Ascending aorta (tissue), 2 donors: ENCODE data around the gene GON7. TPM values are rescaled to one million over a fixed set of nuclear protein-coding genes. Genes with fewer than 3 reads are reported as not detected.

Source experiments
- DNase-seq, 2 donors: peaks; one replicate each; pipeline ENCODE4 v3.0.0-alpha.2; 2019; ENCODE audit warnings: low spot score in 2 of 2
- H3K27ac ChIP-seq, 2 donors: fragments of 200-600 bp; sonication (generic); one replicate each; pipeline ENCODE4 v1.5.1; 2016 to 2017; ENCODE audit warnings: mild to moderate bottlenecking in 1 of 2
- H3K27me3 ChIP-seq: fragments of 200-600 bp; sonication (generic); one replicate; pipeline ENCODE4 v1.5.1; 2017
- H3K36me3 ChIP-seq, 2 donors: fragments of 200-600 bp; sonication (generic); one replicate each; pipeline ENCODE4 v1.5.1; 2016
- H3K4me1 ChIP-seq, 2 donors: fragments of 200-600 bp; sonication (generic); one replicate each; pipeline ENCODE4 v1.5.1; 2016 to 2017; ENCODE audit warnings: mild to moderate bottlenecking in 1 of 2
- H3K4me3 ChIP-seq, 2 donors: fragments of 200-600 bp; sonication (generic); one replicate each; pipeline ENCODE4 v1.5.1; 2016 to 2017; ENCODE audit warnings: mild to moderate bottlenecking in 1 of 2
- H3K9me3 ChIP-seq, 2 donors: fragments of 200-600 bp; sonication (generic); one replicate each; pipeline ENCODE4 v1.5.1; 2016
- intact Hi-C: fragments of 100-400 bp; cut with DNase I; formaldehyde crosslinking; loops from one replicate; pipeline ENCODE4 v1.15.1; 2023
- total RNA-seq: library from RNA; depleted of rRNA; stranded (reverse); fragments of >200 nt; gene quantifications from one replicate; pipeline ENCODE4 v1.1.0, GENCODE V29; 2016
- TF ChIP-seq, protein P1 (sequence below), 3 experiments: fragments of 200-600 bp in 2 of 3; fragments of 450-650 bp in 1 of 3; sonication (generic) in 2 of 3; IDR thresholded peaks; one replicate each; pipeline ENCODE4 v1.5.1; 2016 to 2019; ENCODE audit warnings: antibody characterized with exemption in 3 of 3, mild to moderate bottlenecking in 1 of 3, moderate library complexity in 1 of 3

The GON7 gene
- total RNA-seq, 1 donor from 2014 or later: 4.6 TPM

GRCh38 chr14:93186956-93187355 lies 19.9 kb downstream of the GON7 start:
- peaks cover 10 to 13% of the 10 kb centered on the region in 2 donors for H3K4me1 ChIP-seq
- no peak overlapping the region for H3K4me3 ChIP-seq
- H3K27ac ChIP-seq: no peak overlapping the region
- intact Hi-C loops: no loop called here
- no peak for DNase-seq
- H3K36me3 ChIP-seq: peaks cover 4 to 10% of the 10 kb centered on the region in 2 donors
- no peaks in the 10 kb centered on the region for H3K9me3 ChIP-seq
- TF ChIP-seq, protein P1, sequence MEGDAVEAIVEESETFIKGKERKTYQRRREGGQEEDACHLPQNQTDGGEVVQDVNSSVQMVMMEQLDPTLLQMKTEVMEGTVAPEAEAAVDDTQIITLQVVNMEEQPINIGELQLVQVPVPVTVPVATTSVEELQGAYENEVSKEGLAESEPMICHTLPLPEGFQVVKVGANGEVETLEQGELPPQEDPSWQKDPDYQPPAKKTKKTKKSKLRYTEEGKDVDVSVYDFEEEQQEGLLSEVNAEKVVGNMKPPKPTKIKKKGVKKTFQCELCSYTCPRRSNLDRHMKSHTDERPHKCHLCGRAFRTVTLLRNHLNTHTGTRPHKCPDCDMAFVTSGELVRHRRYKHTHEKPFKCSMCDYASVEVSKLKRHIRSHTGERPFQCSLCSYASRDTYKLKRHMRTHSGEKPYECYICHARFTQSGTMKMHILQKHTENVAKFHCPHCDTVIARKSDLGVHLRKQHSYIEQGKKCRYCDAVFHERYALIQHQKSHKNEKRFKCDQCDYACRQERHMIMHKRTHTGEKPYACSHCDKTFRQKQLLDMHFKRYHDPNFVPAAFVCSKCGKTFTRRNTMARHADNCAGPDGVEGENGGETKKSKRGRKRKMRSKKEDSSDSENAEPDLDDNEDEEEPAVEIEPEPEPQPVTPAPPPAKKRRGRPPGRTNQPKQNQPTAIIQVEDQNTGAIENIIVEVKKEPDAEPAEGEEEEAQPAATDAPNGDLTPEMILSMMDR (IDR thresholded peaks at IDR 0.05): no peak
- H3K27me3 ChIP-seq: no peaks in the 10 kb centered on the region

DNA sequence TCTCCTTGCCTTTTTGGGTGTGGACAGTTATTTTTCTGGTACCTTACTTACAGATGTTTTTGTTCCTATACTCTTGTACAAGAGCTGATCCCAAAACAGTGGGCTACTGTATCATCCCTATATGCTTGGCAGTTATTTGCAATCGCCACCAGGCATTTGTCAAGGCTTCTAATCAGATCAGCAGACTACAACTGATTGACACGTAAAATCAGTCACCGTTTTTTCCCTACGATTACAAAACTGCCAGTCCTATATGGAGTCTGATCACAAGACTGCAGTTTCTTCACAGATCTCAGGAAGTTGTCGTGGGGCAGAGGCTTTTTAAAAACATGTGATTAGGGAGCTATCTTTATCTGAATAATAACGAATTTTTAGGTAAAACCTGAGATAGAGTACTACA lies 20.4 kb downstream of the GON7 start:
- Histone ChIP-seq H3K4me1 (peaks cover 10 to 13% of the 10 kb centered on the region in 2 donors), H3K27ac (peak overlapping the region in 1 of 2 donors; percentile 94), H3K27me3 (no peaks in the 10 kb centered on the region), H3K9me3 (no peaks in the 10 kb centered on the region), H3K36me3 (peaks cover 6 to 10% of the 10 kb centered on the region in 2 donors), H3K4me3 (peak overlapping the region in 1 of 2 donors; percentile 99)
- intact Hi-C loops: no loop called here
- no peak for DNase-seq
- TF ChIP-seq, protein P1 (IDR thresholded peaks at IDR 0.05): no peak

DNA sequence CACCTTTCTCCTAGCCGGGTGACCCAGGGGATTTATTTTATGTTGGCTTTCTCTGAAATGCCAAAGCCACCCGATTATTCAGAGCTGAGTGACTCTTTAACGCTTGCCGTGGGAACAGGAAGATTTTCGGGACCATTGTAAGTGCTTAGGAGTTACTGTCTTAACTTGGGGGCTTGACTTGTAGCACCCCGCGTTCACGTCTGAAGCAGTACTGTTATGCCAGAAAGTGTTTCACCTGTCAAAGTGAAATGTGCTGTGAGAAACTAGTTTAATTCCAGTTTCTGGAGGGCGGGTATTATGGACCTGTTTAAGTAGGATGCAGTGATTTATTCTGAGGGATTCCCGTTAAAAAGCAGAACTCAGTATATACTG lies 21.5 kb downstream of the GON7 start:
- intact Hi-C loops: loop anchor here (2.0 kb wide), 1 partner anchor 147 kb away; the partner anchor contains the start of gene BTBD7
- peaks cover 9 to 10% of the 10 kb centered on the region in 2 donors for H3K36me3 ChIP-seq
- peak overlapping the region; percentile 94 to 99 for H3K4me3 ChIP-seq
- peak overlapping the region; percentile 94 to 97 for H3K27ac ChIP-seq
- peaks cover 10 to 13% of the 10 kb centered on the region in 2 donors for H3K4me1 ChIP-seq
- TF ChIP-seq, protein P1 (IDR thresholded peaks at IDR 0.05): no peak
- no peaks in the 10 kb centered on the region for H3K27me3 ChIP-seq
- H3K9me3 ChIP-seq: no peaks in the 10 kb centered on the region
- no peak for DNase-seq

GRCh38 chr14:93184391-93185348 lies 22.2 kb downstream of the GON7 start, which contains the start of the genes LYSET and MOAP1:
Gene LYSET (plus strand): TSS chr14:93185317. CDS start chr14:93185406, 89 bp downstream.
Gene MOAP1 (minus strand): TSS chr14:93184897. CDS start chr14:93184242, 655 bp downstream.
- peak; percentile 63 to 92 for DNase-seq
- intact Hi-C loops: loop anchor here (1.0 to 5.0 kb wide), 4 partner anchors 23 to 148 kb away; partner anchors contain the start of genes BTBD7, GON7, ITPK1 and UBR7

More at GRCh38 chr14:93184391-93185348, 22.2 kb downstream of the GON7 start, which contains the start of the genes LYSET and MOAP1:
- Histone ChIP-seq H3K4me1 (peaks cover 10 to 13% of the 10 kb centered on the region in 2 donors), H3K36me3 (peaks cover 9 to 10% of the 10 kb centered on the region in 2 donors), H3K9me3 (no peaks in the 10 kb centered on the region), H3K27ac (peak within 1 kb of the TSS; percentile 94 to 97), H3K27me3 (no peaks in the 10 kb centered on the region), H3K4me3 (peak within 1 kb of the TSS; percentile 94 to 99)
- TF ChIP-seq, protein P1 (IDR thresholded peaks at IDR 0.05): peak in 2 of 3 experiments; percentile 28 to 41
